HepG2 (cell line): Measurements from ENCODE around the gene NOSIP. TPM values are rescaled to one million over a fixed set of nuclear protein-coding genes. Genes with fewer than 3 reads are reported as not detected.
A peak's percentile ranks its signal among the peaks of the same experiment; 100 is the strongest.

Source experiments
- ATAC-seq: fragments of 200-7000 bp; cut with Tn5 transposase; 3 replicates; pipeline ENCODE4 v1.9.1; 2020; ENCODE audit warnings: mild to moderate bottlenecking, moderate library complexity
- BruUV-seq: library from RNA; stranded (reverse); fragments of 400-500 nt; replicated peaks from 2 replicates; lab custom pipeline; 2021; lab: Mats Ljungman, UMichigan
- CTCF ChIA-PET: fragments of 300-600 bp; formaldehyde crosslinking; extraction: SDS; loops from one replicate; lab custom pipeline; 2021; ENCODE audit warnings: low total read pairs, inconsistent platforms, low intra/inter-chr PET ratio; lab: Yijun Ruan, JAX
- POLR2A ChIA-PET: fragments of 350-600 bp; sonication (Branson Sonifier 250); formaldehyde crosslinking; loops from one replicate; lab custom pipeline; 2020; ENCODE audit warnings: antibody characterized with exemption, inconsistent platforms; lab: Yijun Ruan, JAX
- DNase-seq: peaks from one replicate; pipeline ENCODE4 v3.0.0-alpha.2; 2015; ENCODE audit warnings: low spot score
- FAIRE-seq: peaks from 3 replicates; lab custom pipeline; 2011; peaks lifted over from hg19 to GRCh38; lab: Jason Lieb, UNC
- H2AFZ ChIP-seq: one replicate; pipeline ENCODE4 v1.6.1; 2011; ENCODE audit warnings: low read length, inconsistent platforms
- H3K27ac ChIP-seq: fragments of 300-600 bp; 3 replicates; pipeline ENCODE4 v1.8.0; 2011; ENCODE audit warnings: mixed run types, mild to moderate bottlenecking, mixed read lengths, low read length, inconsistent platforms; ENCODE audit not compliant: insufficient read depth; ENCODE audit errors: extremely low read length
- H3K27me3 ChIP-seq, 2 experiments: fragments of 200-600 bp in 1 of 2; 2 replicates in 1 of 2; 3 replicates in 1 of 2; pipeline versions ENCODE4 v1.6.0 to v1.8.0; 2011; ENCODE audit warnings: low read length in 2 of 2, mild to moderate bottlenecking in 2 of 2, moderate library complexity in 2 of 2, inconsistent platforms in 1 of 2; ENCODE audit not compliant: insufficient read depth in 2 of 2, control insufficient read depth in 1 of 2
- H3K36me3 ChIP-seq, 2 experiments: fragments of 200-600 bp in 1 of 2; replicated peaks in 1 of 2; 2 replicates in 1 of 2; 3 replicates in 1 of 2; pipeline versions ENCODE4 v1.5.1 to v1.8.0; 2011; ENCODE audit warnings: low read length in 2 of 2, inconsistent platforms in 1 of 2; ENCODE audit not compliant: insufficient read depth in 2 of 2, control insufficient read depth in 1 of 2
- H3K4me1 ChIP-seq: 2 replicates; pipeline ENCODE4 v1.5.1; 2012; ENCODE audit warnings: low read length, inconsistent platforms; ENCODE audit not compliant: insufficient read depth
- H3K4me2 ChIP-seq: 2 replicates; pipeline ENCODE4 v1.6.0; 2011; ENCODE audit warnings: low read depth, low read length, inconsistent platforms
- H3K4me3 ChIP-seq, 3 experiments: fragments of 200-600 bp in 1 of 3; sonication (generic), shearing (Covaris generic) in 1 of 3; replicated peaks in 1 of 3; 2 replicates each; pipeline ENCODE4 v1.5.1; 2011 to 2016; ENCODE audit warnings: low read length in 3 of 3, inconsistent platforms in 2 of 3, low read depth in 2 of 3, mild to moderate bottlenecking in 2 of 3, control low read depth in 1 of 3, mixed read lengths in 1 of 3; ENCODE audit not compliant: insufficient read depth in 1 of 3
- H3K79me2 ChIP-seq: one replicate; pipeline ENCODE4 v1.6.1; 2011; ENCODE audit warnings: low read length, inconsistent platforms; ENCODE audit not compliant: insufficient read depth
- H3K9ac ChIP-seq: 2 replicates; pipeline ENCODE4 v1.6.0; 2011; ENCODE audit warnings: mild to moderate bottlenecking, low read depth, low read length, inconsistent platforms; ENCODE audit not compliant: insufficient read depth
- H3K9me3 ChIP-seq: 2 replicates; pipeline ENCODE4 v1.5.1; 2012; ENCODE audit warnings: mild to moderate bottlenecking, low read length
- H4K20me1 ChIP-seq: 2 replicates; pipeline ENCODE4 v1.6.0; 2011; ENCODE audit warnings: inconsistent platforms, mild to moderate bottlenecking, low read length, moderate library complexity; ENCODE audit not compliant: insufficient read depth
- AGO2 ChIP-seq: fragments of 200-400 bp; formaldehyde crosslinking; optimal IDR thresholded peaks from 2 replicates; pipeline ENCODE3; 2017; ENCODE audit warnings: mild to moderate bottlenecking, low read depth, low read length, moderate library complexity
- HES4 ChIP-seq: sonication (generic); formaldehyde crosslinking; IDR thresholded peaks from 2 replicates; pipeline ENCODE4 v1.9.0; 2021; ENCODE audit warnings: mild to moderate bottlenecking, missing genetic modification reagents, borderline replicate concordance
- HOXA3 ChIP-seq: sonication (generic); formaldehyde crosslinking; IDR thresholded peaks from 2 replicates; pipeline ENCODE4 v1.5.0; 2020; ENCODE audit warnings: missing genetic modification reagents
- RBFOX2 ChIP-seq: fragments of 200-400 bp; formaldehyde crosslinking; IDR thresholded peaks from 2 replicates; pipeline ENCODE4 v1.6.1; 2017; ENCODE audit warnings: low read depth, mild to moderate bottlenecking, low read length
- ZBTB38 ChIP-seq: sonication (generic); formaldehyde crosslinking; IDR thresholded peaks from 2 replicates; pipeline ENCODE4 v1.5.1; 2020; ENCODE audit warnings: mild to moderate bottlenecking, missing genetic modification reagents
- WGBS: methylation state at CpG from one replicate; pipeline ENCODE4 v1.1.6; 2017; ENCODE audit warnings: low lambda C conversion rate; 5-methylcytosine and 5-hydroxymethylcytosine counted together
- in situ Hi-C: cut with HindIII; loops from 2 replicates; pipeline ENCODE4 v1.10.0; 2017; ENCODE audit warnings: low pct_unique_long_range_greater_than_20kb; ENCODE audit not compliant: extremely low pct_ligation_motif_present
- intact Hi-C: fragments of 100-400 bp; cut with micrococcal nuclease; formaldehyde crosslinking; loops from one replicate; pipeline ENCODE4 v1.10.0; 2022; ENCODE audit not compliant: unreplicated experiment
- polyA plus RNA-seq, 8 experiments: library from polyadenylated mRNA; depleted of rRNA in 3 of 8; stranded (reverse) in 7 of 8; unstranded in 1 of 8; fragments of >200 nt; fragmentation: Illumina TruSeq in 4 of 8; extraction: Trizol in 4 of 8; gene quantifications; 2 replicates each; pipeline versions ENCODE4 v1.2.1 to v1.2.3, GENCODE V29; 2011 to 2016; ENCODE audit warnings: low read depth in 4 of 8, missing spikeins in 1 of 8, mixed read lengths in 1 of 8; ENCODE audit not compliant: insufficient read depth in 1 of 8
- total RNA-seq, 5 experiments: library from RNA; depleted of rRNA; stranded (reverse); fragments of >200 nt; fragmentation: Illumina TruSeq; extraction: Trizol; gene quantifications; 2 replicates each; pipeline ENCODE4 v1.2.3, GENCODE V29; 2016; ENCODE audit warnings: low read depth in 1 of 5
- TF ChIP-seq, protein P1 (sequence below): sonication (generic); formaldehyde crosslinking; IDR thresholded peaks from 2 replicates; pipeline ENCODE4 v1.4.0; 2020; ENCODE audit warnings: missing genetic modification reagents
- TF ChIP-seq, protein P2 (sequence below): sonication (generic); formaldehyde crosslinking; IDR thresholded peaks from 2 replicates; pipeline ENCODE4 v1.8.1; 2022; ENCODE audit warnings: low read depth, mild to moderate bottlenecking, missing genetic modification reagents
- TF ChIP-seq, protein P3 (sequence below): sonication (generic); formaldehyde crosslinking; IDR thresholded peaks from 2 replicates; pipeline ENCODE4 v1.4.0; 2020; ENCODE audit warnings: missing genetic modification reagents, borderline replicate concordance

Gene NOSIP
- total and polyA plus RNA-seq, 2 of the 13 experiments (the other 11 are each of a cell fraction or from before 2014, with no cell fraction given) = 54.3 to 78.0 TPM

DNA sequence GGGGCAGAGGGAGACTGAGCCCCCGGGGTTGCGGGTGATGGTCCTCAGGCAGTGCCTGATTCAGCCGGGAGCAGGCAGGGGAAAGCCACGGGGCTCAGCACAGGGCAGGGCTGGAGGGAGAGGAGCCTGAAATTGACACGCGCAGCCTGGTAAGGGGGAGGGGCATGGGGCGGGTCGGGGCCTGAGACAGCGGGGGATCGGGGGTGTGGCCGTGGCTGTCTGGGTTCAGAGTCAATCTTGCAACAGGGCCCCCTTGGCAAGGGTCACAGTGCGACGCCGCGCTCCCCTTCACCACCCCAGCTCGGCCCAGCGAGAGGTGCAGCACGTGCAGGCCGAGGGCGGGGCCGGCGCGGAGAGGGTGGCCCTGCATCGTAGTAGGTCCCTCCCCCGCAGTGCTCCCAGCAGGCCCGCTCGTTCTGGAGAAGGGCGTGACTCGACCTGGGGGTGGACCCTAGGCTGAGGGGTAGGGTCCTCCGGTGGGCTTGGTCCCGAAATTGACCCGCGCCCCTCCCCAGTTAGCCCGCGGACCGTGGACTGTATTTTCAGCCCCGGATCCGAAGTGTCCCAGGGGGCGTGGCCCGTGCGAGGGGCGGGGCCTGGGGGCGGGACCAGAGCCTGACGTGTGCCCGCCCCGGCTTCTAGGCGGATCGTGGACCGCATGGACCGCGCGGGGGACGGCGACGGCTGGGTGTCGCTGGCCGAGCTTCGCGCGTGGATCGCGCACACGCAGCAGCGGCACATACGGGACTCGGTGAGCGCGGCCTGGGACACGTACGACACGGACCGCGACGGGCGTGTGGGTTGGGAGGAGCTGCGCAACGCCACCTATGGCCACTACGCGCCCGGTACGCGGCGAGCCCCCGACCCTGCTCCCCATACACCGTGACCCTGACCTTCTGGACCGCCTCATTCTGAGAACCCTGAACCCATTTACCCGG is 46.5 kb downstream of the NOSIP start:
- TF ChIP-seq, protein P1, sequence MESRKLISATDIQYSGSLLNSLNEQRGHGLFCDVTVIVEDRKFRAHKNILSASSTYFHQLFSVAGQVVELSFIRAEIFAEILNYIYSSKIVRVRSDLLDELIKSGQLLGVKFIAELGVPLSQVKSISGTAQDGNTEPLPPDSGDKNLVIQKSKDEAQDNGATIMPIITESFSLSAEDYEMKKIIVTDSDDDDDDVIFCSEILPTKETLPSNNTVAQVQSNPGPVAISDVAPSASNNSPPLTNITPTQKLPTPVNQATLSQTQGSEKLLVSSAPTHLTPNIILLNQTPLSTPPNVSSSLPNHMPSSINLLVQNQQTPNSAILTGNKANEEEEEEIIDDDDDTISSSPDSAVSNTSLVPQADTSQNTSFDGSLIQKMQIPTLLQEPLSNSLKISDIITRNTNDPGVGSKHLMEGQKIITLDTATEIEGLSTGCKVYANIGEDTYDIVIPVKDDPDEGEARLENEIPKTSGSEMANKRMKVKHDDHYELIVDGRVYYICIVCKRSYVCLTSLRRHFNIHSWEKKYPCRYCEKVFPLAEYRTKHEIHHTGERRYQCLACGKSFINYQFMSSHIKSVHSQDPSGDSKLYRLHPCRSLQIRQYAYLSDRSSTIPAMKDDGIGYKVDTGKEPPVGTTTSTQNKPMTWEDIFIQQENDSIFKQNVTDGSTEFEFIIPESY (CRISPR knock-in tag) = 0 out of 2 replicates have a peak, but pooled peaks have one; percentile 21
- TF ChIP-seq ZBTB38 (CRISPR knock-in tag) (peak; percentile 63), HOXA3 (peak; percentile 60), RBFOX2 (peak; percentile 58), HES4 (CRISPR knock-in tag) (no peak), AGO2 (peak; percentile 44)
- TF ChIP-seq, protein P2, sequence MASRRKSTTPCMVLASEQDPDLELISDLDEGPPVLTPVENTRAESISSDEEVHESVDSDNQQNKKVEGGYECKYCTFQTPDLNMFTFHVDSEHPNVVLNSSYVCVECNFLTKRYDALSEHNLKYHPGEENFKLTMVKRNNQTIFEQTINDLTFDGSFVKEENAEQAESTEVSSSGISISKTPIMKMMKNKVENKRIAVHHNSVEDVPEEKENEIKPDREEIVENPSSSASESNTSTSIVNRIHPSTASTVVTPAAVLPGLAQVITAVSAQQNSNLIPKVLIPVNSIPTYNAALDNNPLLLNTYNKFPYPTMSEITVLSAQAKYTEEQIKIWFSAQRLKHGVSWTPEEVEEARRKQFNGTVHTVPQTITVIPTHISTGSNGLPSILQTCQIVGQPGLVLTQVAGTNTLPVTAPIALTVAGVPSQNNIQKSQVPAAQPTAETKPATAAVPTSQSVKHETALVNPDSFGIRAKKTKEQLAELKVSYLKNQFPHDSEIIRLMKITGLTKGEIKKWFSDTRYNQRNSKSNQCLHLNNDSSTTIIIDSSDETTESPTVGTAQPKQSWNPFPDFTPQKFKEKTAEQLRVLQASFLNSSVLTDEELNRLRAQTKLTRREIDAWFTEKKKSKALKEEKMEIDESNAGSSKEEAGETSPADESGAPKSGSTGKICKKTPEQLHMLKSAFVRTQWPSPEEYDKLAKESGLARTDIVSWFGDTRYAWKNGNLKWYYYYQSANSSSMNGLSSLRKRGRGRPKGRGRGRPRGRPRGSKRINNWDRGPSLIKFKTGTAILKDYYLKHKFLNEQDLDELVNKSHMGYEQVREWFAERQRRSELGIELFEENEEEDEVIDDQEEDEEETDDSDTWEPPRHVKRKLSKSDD = peak; percentile 85; the same call in 1 of the 2 replicates
- TF ChIP-seq, protein P3, sequence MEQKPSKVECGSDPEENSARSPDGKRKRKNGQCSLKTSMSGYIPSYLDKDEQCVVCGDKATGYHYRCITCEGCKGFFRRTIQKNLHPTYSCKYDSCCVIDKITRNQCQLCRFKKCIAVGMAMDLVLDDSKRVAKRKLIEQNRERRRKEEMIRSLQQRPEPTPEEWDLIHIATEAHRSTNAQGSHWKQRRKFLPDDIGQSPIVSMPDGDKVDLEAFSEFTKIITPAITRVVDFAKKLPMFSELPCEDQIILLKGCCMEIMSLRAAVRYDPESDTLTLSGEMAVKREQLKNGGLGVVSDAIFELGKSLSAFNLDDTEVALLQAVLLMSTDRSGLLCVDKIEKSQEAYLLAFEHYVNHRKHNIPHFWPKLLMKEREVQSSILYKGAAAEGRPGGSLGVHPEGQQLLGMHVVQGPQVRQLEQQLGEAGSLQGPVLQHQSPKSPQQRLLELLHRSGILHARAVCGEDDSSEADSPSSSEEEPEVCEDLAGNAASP (CRISPR knock-in tag) = no peak
- FAIRE-seq (no peak), ATAC-seq (peak; percentile 14), DNase-seq (no peak)
- ChIA-PET CTCF (no interaction called here), POLR2A (no interaction called here)
- BruUV-seq = no TSS peak
- H3K9ac ChIP-seq = no peak overlapping the region
- no peaks in the 10 kb centered on the region for H3K9me3 ChIP-seq
- no peak overlapping the region for H2AFZ ChIP-seq
- H3K4me2 ChIP-seq = no peak overlapping the region
- no peak overlapping the region for H3K27ac ChIP-seq
- 94% methylated on average over 58 of the region's 87 CpGs for WGBS
- peaks cover 12 to 37% of the 10 kb centered on the region in 2 experiments for H3K36me3 ChIP-seq
- intact Hi-C loops = no loop called here
- H3K4me1 ChIP-seq = no peaks in the 10 kb centered on the region
- in situ Hi-C loops = no loop called here
- no peaks in the 10 kb centered on the region for H3K27me3 ChIP-seq
- H3K79me2 ChIP-seq = no peaks in the 10 kb centered on the region
- H4K20me1 ChIP-seq = no peaks in the 10 kb centered on the region
- no peak overlapping the region for H3K4me3 ChIP-seq
